HepG2 (cell line): Measurements from ENCODE around the gene GPBAR1. TPM values are rescaled to one million over a fixed set of nuclear protein-coding genes. Genes with fewer than 3 reads are reported as not detected.

ENCODE experiments used
- AHR ChIP-seq: IDR thresholded peaks from 2 replicates; pipeline ENCODE4 v1.6.1; 2018; ENCODE audit warnings: missing genetic modification reagents, missing compliant biosample characterization
- FOXO4 ChIP-seq: sonication (generic); formaldehyde crosslinking; conservative IDR thresholded peaks from 2 replicates; pipeline ENCODE4 v1.8.1; 2023; ENCODE audit warnings: missing genetic modification reagents
- FOXP4 ChIP-seq: sonication (generic); formaldehyde crosslinking; IDR thresholded peaks from 2 replicates; pipeline ENCODE4 v1.4.0; 2020; ENCODE audit warnings: missing genetic modification reagents
- GTF2F1 ChIP-seq: fragments of 150-350 bp; IDR thresholded peaks from 2 replicates; pipeline ENCODE4 v1.6.1; 2014; ENCODE audit warnings: low read length
- IKZF5 ChIP-seq: IDR thresholded peaks from 2 replicates; pipeline ENCODE4 v1.6.1; 2018; ENCODE audit warnings: missing genetic modification reagents, mild to moderate bottlenecking, missing compliant biosample characterization
- MXD3 ChIP-seq: IDR thresholded peaks from 2 replicates; pipeline ENCODE4 v1.6.1; 2016; ENCODE audit warnings: mild to moderate bottlenecking, missing biosample characterization, missing genetic modification reagents
- NR2F6 ChIP-seq, 2 experiments: IDR thresholded peaks; 2 replicates each; pipeline ENCODE4 v1.6.1; 2016; ENCODE audit warnings: antibody characterized with exemption in 1 of 2, mild to moderate bottlenecking in 1 of 2
- PAXIP1 ChIP-seq: sonication (generic); formaldehyde crosslinking; conservative IDR thresholded peaks from 2 replicates; pipeline ENCODE4 v1.4.0; 2020; ENCODE audit warnings: mild to moderate bottlenecking, missing genetic modification reagents, moderate library complexity
- RARA ChIP-seq: IDR thresholded peaks from 2 replicates; pipeline ENCODE4 v1.6.1; 2016; ENCODE audit warnings: missing genetic modification reagents, missing compliant biosample characterization
- WIZ ChIP-seq: sonication (generic); formaldehyde crosslinking; IDR thresholded peaks from 2 replicates; pipeline ENCODE4 v1.5.1; 2020; ENCODE audit warnings: mild to moderate bottlenecking, missing genetic modification reagents
- ZBTB38 ChIP-seq: sonication (generic); formaldehyde crosslinking; IDR thresholded peaks from 2 replicates; pipeline ENCODE4 v1.5.1; 2020; ENCODE audit warnings: mild to moderate bottlenecking, missing genetic modification reagents
- ZNF549 ChIP-seq: sonication (generic); formaldehyde crosslinking; IDR thresholded peaks from 2 replicates; pipeline ENCODE4 v1.5.0; 2020; ENCODE audit warnings: missing genetic modification reagents
- ZNF639 ChIP-seq: conservative IDR thresholded peaks from 2 replicates; pipeline ENCODE4 v1.6.1; 2018; ENCODE audit warnings: missing genetic modification reagents
- ZNF746 ChIP-seq: sonication (generic); formaldehyde crosslinking; IDR thresholded peaks from 2 replicates; pipeline ENCODE4 v1.8.0; 2022; ENCODE audit warnings: mild to moderate bottlenecking, missing genetic modification reagents
- ZNF773 ChIP-seq: sonication (generic); formaldehyde crosslinking; IDR thresholded peaks from 2 replicates; pipeline ENCODE4 v1.4.0; 2020; ENCODE audit warnings: missing genetic modification reagents, borderline replicate concordance
- ZNF788 ChIP-seq: sonication (generic); formaldehyde crosslinking; IDR thresholded peaks from 2 replicates; pipeline ENCODE4 v1.5.0; 2020; ENCODE audit warnings: mild to moderate bottlenecking, missing genetic modification reagents, borderline replicate concordance
- polyA plus RNA-seq, 8 experiments: library from polyadenylated mRNA; depleted of rRNA in 3 of 8; stranded (reverse) in 7 of 8; unstranded in 1 of 8; fragments of >200 nt; fragmentation: Illumina TruSeq in 4 of 8; extraction: Trizol in 4 of 8; gene quantifications; 2 replicates each; pipeline versions ENCODE4 v1.2.1 to v1.2.3, GENCODE V29; 2011 to 2016; ENCODE audit warnings: low read depth in 4 of 8, missing spikeins in 1 of 8, mixed read lengths in 1 of 8; ENCODE audit not compliant: insufficient read depth in 1 of 8
- total RNA-seq, 5 experiments: library from RNA; depleted of rRNA; stranded (reverse); fragments of >200 nt; fragmentation: Illumina TruSeq; extraction: Trizol; gene quantifications; 2 replicates each; pipeline ENCODE4 v1.2.3, GENCODE V29; 2016; ENCODE audit warnings: low read depth in 1 of 5

The GPBAR1 gene
- total and polyA plus RNA-seq, 2 of the 13 experiments (the other 11 are each of a cell fraction or from before 2014, with no cell fraction given), result 0.05 to 0.09 TPM

- TF ChIP-seq PAXIP1 (CRISPR knock-in tag), result peak; percentile 56; the same call in 1 of the 2 replicates
- TF ChIP-seq NR2F6 (IDR thresholded peaks at IDR 0.05), result peak; percentile 35; the same call in 1 of the 2 replicates
- TF ChIP-seq NR2F6 (CRISPR knock-in tag; IDR thresholded peaks at IDR 0.05), result no peak
- TF ChIP-seq FOXO4, result no peak
- TF ChIP-seq FOXP4 (CRISPR knock-in tag), result 0 out of 2 replicates have a peak, but pooled peaks have one; percentile 37
- no peak for TF ChIP-seq GTF2F1
- TF ChIP-seq WIZ, result no peak
- 0 out of 2 replicates have a peak, but pooled peaks have one; percentile 18 for TF ChIP-seq IKZF5
- peak; percentile 60; the same call in 1 of the 2 replicates for TF ChIP-seq ZNF788 (CRISPR knock-in tag)
- TF ChIP-seq ZNF549 (CRISPR knock-in tag), result peak; percentile 99
- no peak for TF ChIP-seq ZNF773
- TF ChIP-seq ZNF639 (CRISPR knock-in tag), result no peak
- peak; percentile 41; the same call in 1 of the 2 replicates for TF ChIP-seq ZBTB38 (CRISPR knock-in tag)
- TF ChIP-seq AHR (CRISPR knock-in tag), result no peak
- TF ChIP-seq ZNF746 (CRISPR knock-in tag), result 0 out of 2 replicates have a peak, but pooled peaks have one; percentile 10
- TF ChIP-seq MXD3 (CRISPR knock-in tag), result 0 out of 2 replicates have a peak, but pooled peaks have one; percentile 30
- TF ChIP-seq RARA (CRISPR knock-in tag), result 0 out of 2 replicates have a peak, but pooled peaks have one; percentile 26
Measured at GRCh38 chr2:218264773-218265561, 4.2 kb downstream of the GPBAR1 start (continued).
